ENCODE data around the gene SNRPA. TPM values are rescaled to one million over a fixed set of nuclear protein-coding genes. Genes with fewer than 3 reads are reported as not detected.

The SNRPA gene
- total and polyA plus RNA-seq, 2 of the 13 experiments (the other 11 are each of a cell fraction or from before 2014, with no cell fraction given): 59.6 to 162 TPM

GRCh38 chr19:40717880-40718773 is 32.9 kb upstream of the SNRPA start (continued):
- TF ChIP-seq ZNF280D (CRISPR knock-in tag; IDR thresholded peaks at IDR 0.05): no peak
- TF ChIP-seq DDIT3 (CRISPR knock-in tag; IDR thresholded peaks at IDR 0.05): no peak
- no peak for TF ChIP-seq FOXM1 (CRISPR knock-in tag; IDR thresholded peaks at IDR 0.05)
- no peak for TF ChIP-seq EP300 (IDR thresholded peaks at IDR 0.05; ENCODE audit: low read depth in 2 of 2, low read length in 2 of 2)
- no peak for TF ChIP-seq EP300 (CRISPR knock-in tag; IDR thresholded peaks at IDR 0.05; ENCODE audit: borderline replicate concordance)
- 0 out of 2 replicates have a peak, but pooled peaks have one; percentile 14 for TF ChIP-seq ZNF235 (CRISPR knock-in tag; IDR thresholded peaks at IDR 0.05; ENCODE audit: borderline replicate concordance)
- peak; percentile 96 for TF ChIP-seq ZSCAN22 (CRISPR knock-in tag; IDR thresholded peaks at IDR 0.05)
- TF ChIP-seq ZNF660 (CRISPR knock-in tag; IDR thresholded peaks at IDR 0.05; ENCODE audit: borderline replicate concordance, low read depth): no peak
- TF ChIP-seq ZNF646 (CRISPR knock-in tag; IDR thresholded peaks at IDR 0.05): no peak
- no peak for TF ChIP-seq HMGXB3 (CRISPR knock-in tag; IDR thresholded peaks at IDR 0.05; ENCODE audit: borderline replicate concordance)
- no peak for TF ChIP-seq ZNF124 (CRISPR knock-in tag; IDR thresholded peaks at IDR 0.05)
- TF ChIP-seq TCF12 (IDR thresholded peaks at IDR 0.05): no peak
- no peak for TF ChIP-seq TCF12 (CRISPR knock-in tag; IDR thresholded peaks at IDR 0.05)

Data from HepG2 (cell line).